HG03108 (cell line): ENCODE data around the gene CNOT6L.
A peak's percentile ranks its signal among the peaks of the same experiment; 100 is the strongest.
"Not testable (repeated sequence)": the region's sequence is repeated elsewhere in the genome, so short reads cannot be mapped to it uniquely, and the experiment has no call there.

Experiments
- ATAC-seq: cut with Tn5 transposase; IDR thresholded peaks from one replicate; pipeline ENCODE4 v1.9.1; 2021; ENCODE audit warnings: moderate library complexity; ENCODE audit not compliant: unreplicated experiment

CNOT6L gene

GRCh38 chr4:77783895-77784294, 35.3 kb downstream of the CNOT6L start:
- no peak for ATAC-seq

- no peak for ATAC-seq
These were observed 36.9 kb downstream of the CNOT6L start for GRCh38 chr4:77782102-77782835.

- not testable (repeated sequence) for ATAC-seq
These were observed 38.4 kb downstream of the CNOT6L start for GRCh38 chr4:77780762-77781161.

GRCh38 chr4:77777135-77777807, 41.9 kb downstream of the CNOT6L start:
- no peak for ATAC-seq

GRCh38 chr4:77776182-77777134, 42.7 kb downstream of the CNOT6L start:
- ATAC-seq: no peak

GRCh38 chr4:77773101-77773500, 46.1 kb downstream of the CNOT6L start:
- no peak for ATAC-seq

- no peak for ATAC-seq
These were observed 47.6 kb downstream of the CNOT6L start for GRCh38 chr4:77771566-77771965.

- ATAC-seq: no peak
These were observed 53.4 kb downstream of the CNOT6L start for GRCh38 chr4:77765720-77766119.

- ATAC-seq: no peak
These were observed 56.6 kb downstream of the CNOT6L start for GRCh38 chr4:77762531-77762930.

GRCh38 chr4:77761595-77761994, 57.6 kb downstream of the CNOT6L start:
- no peak for ATAC-seq

- no peak for ATAC-seq
These were observed 60.4 kb downstream of the CNOT6L start for GRCh38 chr4:77758804-77759203.

GRCh38 chr4:77751764-77752163, 67.4 kb downstream of the CNOT6L start:
- no peak for ATAC-seq

- no peak for ATAC-seq
These were observed 73.4 kb downstream of the CNOT6L start for GRCh38 chr4:77745792-77746191.

- no peak for ATAC-seq
These were observed 77.1 kb downstream of the CNOT6L start for GRCh38 chr4:77742054-77742453.

- ATAC-seq: no peak
These were observed 78.7 kb downstream of the CNOT6L start for GRCh38 chr4:77740480-77740879.

GRCh38 chr4:77734928-77735327, 84.2 kb downstream of the CNOT6L start:
- peak; percentile 90 for ATAC-seq

- ATAC-seq: no peak
These were observed 87.5 kb downstream of the CNOT6L start for GRCh38 chr4:77731656-77732055.

GRCh38 chr4:77728420-77728819, 90.7 kb downstream of the CNOT6L start:
- no peak for ATAC-seq

- no peak for ATAC-seq
These were observed 98.1 kb downstream of the CNOT6L start for GRCh38 chr4:77721073-77721472.

GRCh38 chr4:77718500-77718899, 100.7 kb downstream of the CNOT6L start:
- ATAC-seq: not testable (repeated sequence)
